ENCODE results near the gene PDE4A.
A peak's percentile ranks its signal among the peaks of the same experiment; 100 is the strongest.

PDE4A gene

GRCh38 chr19:10418485-10419199 is 1.7 kb upstream of the PDE4A start:
- Histone ChIP-seq H3K27ac (ENCODE audit: low read length) (no peak overlapping the region), H3K27me3 (ENCODE audit: insufficient read depth, low read length) (peaks cover 87% of the 10 kb centered on the region), H3K4me1 (ENCODE audit: insufficient read depth, low read length) (peaks cover 15% of the 10 kb centered on the region; the same call in 1 of the 2 replicates), H3K9ac (ENCODE audit: low read depth, low read length) (no peak overlapping the region), H3K9me3 (ENCODE audit: insufficient read depth, low read depth, low read length) (no peaks in the 10 kb centered on the region), H3K4me3 (ENCODE audit: low read length) (peak overlapping the region; percentile 54; the same call in 1 of the 2 replicates), H3K36me3 (ENCODE audit: insufficient read depth, low read depth, low read length) (no peaks in the 10 kb centered on the region)

- H3K4me3 ChIP-seq (ENCODE audit: low read length), result peak overlapping the region; percentile 66
- no peak overlapping the region for H3K9ac ChIP-seq (ENCODE audit: low read depth, low read length)
- peaks cover 93% of the 10 kb centered on the region for H3K27me3 ChIP-seq (ENCODE audit: insufficient read depth, low read length)
- no peak overlapping the region for H3K27ac ChIP-seq (ENCODE audit: low read length)
- no peaks in the 10 kb centered on the region for H3K9me3 ChIP-seq (ENCODE audit: insufficient read depth, low read depth, low read length)
- peaks cover 15% of the 10 kb centered on the region; the same call in 1 of the 2 replicates for H3K4me1 ChIP-seq (ENCODE audit: insufficient read depth, low read length)
- no peaks in the 10 kb centered on the region for H3K36me3 ChIP-seq (ENCODE audit: insufficient read depth, low read depth, low read length)
Measured at GRCh38 chr19:10419200-10419645, 1.1 kb upstream of the PDE4A start.

- Histone ChIP-seq H3K27me3 (ENCODE audit: insufficient read depth, low read length) (peaks cover 98% of the 10 kb centered on the region), H3K27ac (ENCODE audit: low read length) (no peak overlapping the region), H3K9ac (ENCODE audit: low read depth, low read length) (no peak overlapping the region; the same call in 1 of the 2 replicates)
Measured at GRCh38 chr19:10419646-10420443, 493 bp upstream of the PDE4A start.

GRCh38 chr19:10421240-10422045 is 1.1 kb downstream of the PDE4A start:
- Histone ChIP-seq H3K4me1 (ENCODE audit: insufficient read depth, low read length) (peaks cover 15% of the 10 kb centered on the region; the same call in 1 of the 2 replicates), H3K4me3 (ENCODE audit: low read length) (peak overlapping the region; percentile 60; the same call in 1 of the 2 replicates), H3K9me3 (ENCODE audit: insufficient read depth, low read depth, low read length) (no peaks in the 10 kb centered on the region), H3K36me3 (ENCODE audit: insufficient read depth, low read depth, low read length) (no peaks in the 10 kb centered on the region), H3K9ac (ENCODE audit: low read depth, low read length) (no peak overlapping the region), H3K27ac (ENCODE audit: low read length) (no peak overlapping the region), H3K27me3 (ENCODE audit: insufficient read depth, low read length) (peaks cover 98% of the 10 kb centered on the region)

More at GRCh38 chr19:10419646-10420443, 493 bp upstream of the PDE4A start:
- Histone ChIP-seq H3K36me3 (ENCODE audit: insufficient read depth, low read depth, low read length) (no peaks in the 10 kb centered on the region), H3K9me3 (ENCODE audit: insufficient read depth, low read depth, low read length) (no peaks in the 10 kb centered on the region), H3K4me1 (ENCODE audit: insufficient read depth, low read length) (peaks cover 15% of the 10 kb centered on the region; the same call in 1 of the 2 replicates), H3K4me3 (ENCODE audit: low read length) (peak overlapping the region; percentile 66)

GRCh38 chr19:10422046-10422461 is 1.7 kb downstream of the PDE4A start:
- Histone ChIP-seq H3K9ac (ENCODE audit: low read depth, low read length) (no peak overlapping the region), H3K27ac (ENCODE audit: low read length) (no peak overlapping the region), H3K4me3 (ENCODE audit: low read length) (no peak overlapping the region), H3K27me3 (ENCODE audit: insufficient read depth, low read length) (peaks cover 98% of the 10 kb centered on the region), H3K36me3 (ENCODE audit: insufficient read depth, low read depth, low read length) (no peaks in the 10 kb centered on the region), H3K9me3 (ENCODE audit: insufficient read depth, low read depth, low read length) (no peaks in the 10 kb centered on the region), H3K4me1 (ENCODE audit: insufficient read depth, low read length) (peaks cover 15% of the 10 kb centered on the region; the same call in 1 of the 2 replicates)

- peaks cover 12% of the 10 kb centered on the region; the same call in 1 of the 2 replicates for H3K4me1 ChIP-seq (ENCODE audit: insufficient read depth, low read length)
- peaks cover 98% of the 10 kb centered on the region for H3K27me3 ChIP-seq (ENCODE audit: insufficient read depth, low read length)
- H3K9ac ChIP-seq (ENCODE audit: low read depth, low read length), result no peak overlapping the region
Measured at GRCh38 chr19:10422846-10423245, 2.5 kb downstream of the PDE4A start.

GRCh38 chr19:10424011-10424637 is 3.8 kb downstream of the PDE4A start:
- Histone ChIP-seq H3K9ac (ENCODE audit: low read depth, low read length) (no peak overlapping the region), H3K36me3 (ENCODE audit: insufficient read depth, low read depth, low read length) (no peaks in the 10 kb centered on the region), H3K27ac (ENCODE audit: low read length) (no peak overlapping the region), H3K9me3 (ENCODE audit: insufficient read depth, low read depth, low read length) (no peaks in the 10 kb centered on the region), H3K4me1 (ENCODE audit: insufficient read depth, low read length) (peaks cover 4% of the 10 kb centered on the region; the same call in 1 of the 2 replicates), H3K4me3 (ENCODE audit: low read length) (peak overlapping the region; percentile 51; the same call in 1 of the 2 replicates), H3K27me3 (ENCODE audit: insufficient read depth, low read length) (peaks cover 98% of the 10 kb centered on the region)

More at GRCh38 chr19:10422846-10423245, 2.5 kb downstream of the PDE4A start:
- H3K27ac ChIP-seq (ENCODE audit: low read length), result no peak overlapping the region
- H3K36me3 ChIP-seq (ENCODE audit: insufficient read depth, low read depth, low read length), result no peaks in the 10 kb centered on the region
- no peaks in the 10 kb centered on the region for H3K9me3 ChIP-seq (ENCODE audit: insufficient read depth, low read depth, low read length)
- no peak overlapping the region for H3K4me3 ChIP-seq (ENCODE audit: low read length)

- no peak overlapping the region for H3K4me3 ChIP-seq (ENCODE audit: low read length)
- H3K4me1 ChIP-seq (ENCODE audit: insufficient read depth, low read length), result no peaks in the 10 kb centered on the region
- no peaks in the 10 kb centered on the region for H3K36me3 ChIP-seq (ENCODE audit: insufficient read depth, low read depth, low read length)
- no peak overlapping the region for H3K27ac ChIP-seq (ENCODE audit: low read length)
- H3K9ac ChIP-seq (ENCODE audit: low read depth, low read length), result no peak overlapping the region
- peaks cover 100% of the 10 kb centered on the region for H3K27me3 ChIP-seq (ENCODE audit: insufficient read depth, low read length)
- H3K9me3 ChIP-seq (ENCODE audit: insufficient read depth, low read depth, low read length), result no peaks in the 10 kb centered on the region
Measured at GRCh38 chr19:10427169-10427568, 6.8 kb downstream of the PDE4A start.

- Histone ChIP-seq H3K27me3 (ENCODE audit: insufficient read depth, low read length) (peaks cover 97% of the 10 kb centered on the region), H3K27ac (ENCODE audit: low read length) (no peak overlapping the region), H3K4me1 (ENCODE audit: insufficient read depth, low read length) (peaks cover 4% of the 10 kb centered on the region; the same call in 1 of the 2 replicates), H3K9me3 (ENCODE audit: insufficient read depth, low read depth, low read length) (no peaks in the 10 kb centered on the region), H3K36me3 (ENCODE audit: insufficient read depth, low read depth, low read length) (no peaks in the 10 kb centered on the region), H3K9ac (ENCODE audit: low read depth, low read length) (no peak overlapping the region), H3K4me3 (ENCODE audit: low read length) (no peak overlapping the region)
Measured at GRCh38 chr19:10428996-10429381, 8.7 kb downstream of the PDE4A start.

- peaks cover 85% of the 10 kb centered on the region for H3K27me3 ChIP-seq (ENCODE audit: insufficient read depth, low read length)
Measured at GRCh38 chr19:10430505-10431253, 10.3 kb downstream of the PDE4A start.

More at GRCh38 chr19:10430505-10431253, 10.3 kb downstream of the PDE4A start:
- Histone ChIP-seq H3K4me3 (ENCODE audit: low read length) (no peak overlapping the region), H3K27ac (ENCODE audit: low read length) (no peak overlapping the region), H3K36me3 (ENCODE audit: insufficient read depth, low read depth, low read length) (no peaks in the 10 kb centered on the region), H3K9ac (ENCODE audit: low read depth, low read length) (no peak overlapping the region), H3K4me1 (ENCODE audit: insufficient read depth, low read length) (peaks cover 4% of the 10 kb centered on the region; the same call in 1 of the 2 replicates), H3K9me3 (ENCODE audit: insufficient read depth, low read depth, low read length) (no peaks in the 10 kb centered on the region)

Data from iPS-20b (cell line).